Esophagus muscularis mucosa (tissue), 4 donors: ENCODE results near the gene LYVE1. TPM values are rescaled to one million over a fixed set of nuclear protein-coding genes. Genes with fewer than 3 reads are reported as not detected.
A peak's percentile ranks its signal among the peaks of the same experiment; 100 is the strongest.

Experiments used
- DNase-seq: peaks from one replicate; pipeline ENCODE4 v3.0.0-alpha.2; 2017; ENCODE audit errors: extremely low spot score
- H3K27ac ChIP-seq, 4 donors: fragments of 200-600 bp; sonication (generic); replicated peaks in 1 of 4; 1 replicate in 3 of 4; 2 replicates in 1 of 4; pipeline ENCODE4 v1.5.1; 2016 to 2019; ENCODE audit warnings: mild to moderate bottlenecking in 1 of 4
- H3K27me3 ChIP-seq, 4 donors: fragments of 200-600 bp; sonication (generic); one replicate each; pipeline versions ENCODE4 v1.5.1 to v1.6.0; 2016 to 2019
- H3K36me3 ChIP-seq, 4 donors: fragments of 200-600 bp; sonication (generic); one replicate each; pipeline ENCODE4 v1.5.1; 2016 to 2019
- H3K4me1 ChIP-seq, 4 donors: fragments of 200-600 bp; sonication (generic); one replicate each; pipeline ENCODE4 v1.5.1; 2016 to 2019
- H3K4me3 ChIP-seq, 4 donors: fragments of 200-600 bp; sonication (generic); 1 replicate in 2 of 4; 2 replicates in 2 of 4; pipeline ENCODE4 v1.5.1; 2016 to 2019; ENCODE audit warnings: mild to moderate bottlenecking in 4 of 4, moderate library complexity in 1 of 4
- H3K9me3 ChIP-seq, 4 donors: fragments of 200-600 bp; sonication (generic); 1 replicate in 3 of 4; 2 replicates in 1 of 4; pipeline ENCODE4 v1.5.1; 2016 to 2019
- CTCF ChIP-seq, 3 experiments: fragments of 200-600 bp in 2 of 3; fragments of 450-650 bp in 1 of 3; sonication (generic) in 2 of 3; IDR thresholded peaks; one replicate each; pipeline ENCODE4 v1.5.1; 2017 to 2019; ENCODE audit warnings: antibody characterized with exemption in 3 of 3, mild to moderate bottlenecking in 2 of 3, moderate library complexity in 1 of 3
- EP300 ChIP-seq: sonication (generic); formaldehyde crosslinking; IDR thresholded peaks from one replicate; pipeline ENCODE4 v1.6.1; 2017; ENCODE audit warnings: antibody characterized with exemption
- POLR2A ChIP-seq: fragments of 450-650 bp; IDR thresholded peaks from one replicate; pipeline ENCODE4 v1.6.1; 2017; ENCODE audit warnings: antibody characterized with exemption, moderate library complexity, mild to moderate bottlenecking, low read depth
- POLR2AphosphoS5 ChIP-seq, 2 donors: sonication (generic); formaldehyde crosslinking; IDR thresholded peaks; one replicate each; pipeline ENCODE4 v1.6.1; 2017; ENCODE audit warnings: antibody characterized with exemption in 2 of 2
- WGBS: methylation state at CpG from one replicate; pipeline ENCODE4 v1.1.5; 2018; 5-methylcytosine and 5-hydroxymethylcytosine counted together
- intact Hi-C: fragments of 100-400 bp; cut with DNase I; formaldehyde crosslinking; loops from one replicate; pipeline ENCODE4 v1.15.1; 2023
- total RNA-seq, 4 donors: library from RNA; depleted of rRNA; stranded (reverse); fragments of >200 nt; gene quantifications; one replicate each; pipeline versions ENCODE4 v1.1.0 to v1.2.1, GENCODE V29; 2016

The LYVE1 gene
- total RNA-seq, 4 donors from 2014 or later: 59.5 to 150 (median 74.3) TPM

GRCh38 chr11:10514709-10515108, 53.8 kb downstream of the LYVE1 start:
- peaks cover 0 to 13% (median 8%) of the 10 kb centered on the region in 4 donors for H3K4me1 ChIP-seq
- H3K27ac ChIP-seq: no peak overlapping the region
- no peaks in the 10 kb centered on the region for H3K27me3 ChIP-seq
- intact Hi-C loops: loop anchor here (5.0 to 10.0 kb wide), 2 partner anchors 110 to 223 kb away; no protein-coding TSS in a partner anchor
- DNase-seq: no peak
- no peak for TF ChIP-seq POLR2AphosphoS5 (IDR thresholded peaks at IDR 0.05)
- no peak for TF ChIP-seq POLR2A
- no peak for TF ChIP-seq EP300
- TF ChIP-seq CTCF (IDR thresholded peaks at IDR 0.05): no peak
- no peak overlapping the region for H3K4me3 ChIP-seq
- H3K36me3 ChIP-seq: peaks cover 3 to 39% (median 17%) of the 10 kb centered on the region in 4 donors
- no peaks in the 10 kb centered on the region for H3K9me3 ChIP-seq
- 88% methylated on average over 2 of the region's 2 CpGs for WGBS

GRCh38 chr11:10514202-10514601, 54.3 kb downstream of the LYVE1 start:
- intact Hi-C loops: loop anchor here (5.0 to 10.0 kb wide), 2 partner anchors 109 to 223 kb away; no protein-coding TSS in a partner anchor
- Histone ChIP-seq H3K4me3 (no peak overlapping the region), H3K36me3 (peaks cover 0 to 34% (median 12%) of the 10 kb centered on the region in 4 donors), H3K27ac (no peak overlapping the region), H3K4me1 (peaks cover 0 to 13% (median 8%) of the 10 kb centered on the region in 4 donors), H3K9me3 (no peaks in the 10 kb centered on the region), H3K27me3 (no peaks in the 10 kb centered on the region)
- DNase-seq: no peak
- 35% methylated on average over 2 of the region's 2 CpGs for WGBS
- no peak for TF ChIP-seq EP300
- no peak for TF ChIP-seq POLR2AphosphoS5 (IDR thresholded peaks at IDR 0.05)
- peak; percentile 41 to 51 (median 43) for TF ChIP-seq CTCF (IDR thresholded peaks at IDR 0.05)

DNA sequence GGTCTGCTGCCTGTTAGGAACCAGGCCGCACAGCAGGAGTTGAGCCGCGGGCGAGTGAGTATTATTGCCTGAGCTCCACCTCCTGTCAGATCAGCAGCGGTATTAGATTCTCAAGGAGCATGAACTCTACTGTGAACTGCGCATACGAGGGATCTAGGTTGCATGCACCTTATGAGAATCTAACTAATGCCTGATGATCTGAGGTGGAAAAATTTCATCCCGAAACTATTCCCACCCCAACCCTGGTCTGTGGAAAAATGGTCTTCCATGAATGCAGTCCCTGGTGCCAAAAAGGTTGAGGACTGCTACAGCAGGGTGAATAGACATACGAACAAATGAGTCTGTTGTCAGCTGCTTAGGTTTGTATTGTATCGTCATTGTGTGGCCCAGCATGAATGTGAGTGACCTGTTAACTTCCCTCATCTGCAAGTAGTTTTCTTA, 57.3 kb downstream of the LYVE1 start:
- no peak overlapping the region for H3K27ac ChIP-seq
- WGBS: 86% methylated on average over 10 of the region's 10 CpGs
- no peaks in the 10 kb centered on the region for H3K9me3 ChIP-seq
- H3K4me3 ChIP-seq: no peak overlapping the region
- H3K36me3 ChIP-seq: peaks cover 0 to 20% (median 4%) of the 10 kb centered on the region in 4 donors
- TF ChIP-seq CTCF (IDR thresholded peaks at IDR 0.05) (no peak), POLR2A (no peak), EP300 (no peak), POLR2AphosphoS5 (IDR thresholded peaks at IDR 0.05) (no peak)
- DNase-seq: peak; percentile 64
- intact Hi-C loops: loop anchor here (5.0 to 10.0 kb wide), 2 partner anchors 106 to 226 kb away; no protein-coding TSS in a partner anchor
- H3K4me1 ChIP-seq: peaks cover 0 to 13% (median 8%) of the 10 kb centered on the region in 4 donors
- no peaks in the 10 kb centered on the region for H3K27me3 ChIP-seq

Other genes starting within 250 kb of the LYVE1 start
- 1 to 10 TPM; 3.8 to 7.5 (median 5.1) TPM for gene AMPD3, start 113.4 kb downstream of the LYVE1 start, total RNA-seq
- gene RNF141, start 27.5 kb downstream of the LYVE1 start, total RNA-seq: 10 to 100 TPM; 24.1 to 39.3 (median 34.9) TPM
- gene IRAG1, start 125.1 kb upstream of the LYVE1 start, total RNA-seq: 100 to 1,000 TPM; 205 to 338 (median 276) TPM
- gene CTR9, start 182.6 kb upstream of the LYVE1 start, total RNA-seq: 10 to 100 TPM; 17.9 to 26.6 (median 19.4) TPM
- 100 to 1,000 TPM; 508 to 734 (median 592) TPM for gene EIF4G2, start 240.3 kb upstream of the LYVE1 start, total RNA-seq